RWPE2 (cell line): ENCODE results near the gene SPRY4.

ENCODE experiments used
- ATAC-seq: fragments of 200-7000 bp; cut with Tn5 transposase; 3 replicates; pipeline ENCODE4 v1.9.1; 2021; ENCODE audit warnings: low read depth
- DNase-seq: peaks from one replicate; pipeline ENCODE4 v3.0.0-alpha.2; 2020; ENCODE audit warnings: low spot score
- H3K27ac ChIP-seq: fragments of 450-650 bp; 2 replicates; pipeline ENCODE4 v1.5.1; 2017; ENCODE audit warnings: mild to moderate bottlenecking; ENCODE audit not compliant: poor library complexity, severe bottlenecking
- H3K27me3 ChIP-seq: fragments of 250-450 bp; sonication (Bioruptor Pico); 2 replicates; pipeline ENCODE4 v1.5.1; 2021; ENCODE audit warnings: mild to moderate bottlenecking, moderate library complexity; ENCODE audit not compliant: insufficient read depth, poor library complexity, severe bottlenecking
- H3K36me3 ChIP-seq: fragments of 250-450 bp; sonication (Bioruptor Pico); 2 replicates; pipeline ENCODE4 v1.5.1; 2020; ENCODE audit warnings: low read depth, mild to moderate bottlenecking, moderate library complexity
- H3K4me1 ChIP-seq: fragments of 250-450 bp; sonication (Bioruptor Pico); 2 replicates; pipeline ENCODE4 v1.5.1; 2021; ENCODE audit warnings: mild to moderate bottlenecking, moderate library complexity; ENCODE audit not compliant: insufficient read depth, poor library complexity, severe bottlenecking
- H3K4me3 ChIP-seq: fragments of 250-450 bp; sonication (Bioruptor Pico); 2 replicates; pipeline ENCODE4 v1.5.1; 2021; ENCODE audit warnings: mild to moderate bottlenecking, moderate library complexity; ENCODE audit not compliant: severe bottlenecking
- H3K9me3 ChIP-seq: fragments of 250-450 bp; sonication (Bioruptor Pico); 2 replicates; pipeline ENCODE4 v1.5.1; 2021; ENCODE audit warnings: mild to moderate bottlenecking, moderate library complexity; ENCODE audit not compliant: severe bottlenecking
- TF ChIP-seq, protein P1 (sequence below): fragments of 450-650 bp; IDR thresholded peaks from one replicate; pipeline ENCODE4 v1.5.1; 2017; ENCODE audit warnings: mild to moderate bottlenecking, moderate library complexity; ENCODE audit not compliant: poor library complexity, severe bottlenecking

The SPRY4 gene

GRCh38 chr5:142308358-142308757 lies 16.5 kb downstream of the SPRY4 start:
- DNase-seq (no peak), ATAC-seq (no peak)
- no peak overlapping the region for H3K4me3 ChIP-seq
- no peaks in the 10 kb centered on the region for H3K27me3 ChIP-seq
- no peaks in the 10 kb centered on the region for H3K4me1 ChIP-seq
- no peak overlapping the region for H3K27ac ChIP-seq
- H3K36me3 ChIP-seq = peaks cover 48% of the 10 kb centered on the region
- no peaks in the 10 kb centered on the region for H3K9me3 ChIP-seq
- TF ChIP-seq, protein P1, sequence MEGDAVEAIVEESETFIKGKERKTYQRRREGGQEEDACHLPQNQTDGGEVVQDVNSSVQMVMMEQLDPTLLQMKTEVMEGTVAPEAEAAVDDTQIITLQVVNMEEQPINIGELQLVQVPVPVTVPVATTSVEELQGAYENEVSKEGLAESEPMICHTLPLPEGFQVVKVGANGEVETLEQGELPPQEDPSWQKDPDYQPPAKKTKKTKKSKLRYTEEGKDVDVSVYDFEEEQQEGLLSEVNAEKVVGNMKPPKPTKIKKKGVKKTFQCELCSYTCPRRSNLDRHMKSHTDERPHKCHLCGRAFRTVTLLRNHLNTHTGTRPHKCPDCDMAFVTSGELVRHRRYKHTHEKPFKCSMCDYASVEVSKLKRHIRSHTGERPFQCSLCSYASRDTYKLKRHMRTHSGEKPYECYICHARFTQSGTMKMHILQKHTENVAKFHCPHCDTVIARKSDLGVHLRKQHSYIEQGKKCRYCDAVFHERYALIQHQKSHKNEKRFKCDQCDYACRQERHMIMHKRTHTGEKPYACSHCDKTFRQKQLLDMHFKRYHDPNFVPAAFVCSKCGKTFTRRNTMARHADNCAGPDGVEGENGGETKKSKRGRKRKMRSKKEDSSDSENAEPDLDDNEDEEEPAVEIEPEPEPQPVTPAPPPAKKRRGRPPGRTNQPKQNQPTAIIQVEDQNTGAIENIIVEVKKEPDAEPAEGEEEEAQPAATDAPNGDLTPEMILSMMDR = no peak

DNA sequence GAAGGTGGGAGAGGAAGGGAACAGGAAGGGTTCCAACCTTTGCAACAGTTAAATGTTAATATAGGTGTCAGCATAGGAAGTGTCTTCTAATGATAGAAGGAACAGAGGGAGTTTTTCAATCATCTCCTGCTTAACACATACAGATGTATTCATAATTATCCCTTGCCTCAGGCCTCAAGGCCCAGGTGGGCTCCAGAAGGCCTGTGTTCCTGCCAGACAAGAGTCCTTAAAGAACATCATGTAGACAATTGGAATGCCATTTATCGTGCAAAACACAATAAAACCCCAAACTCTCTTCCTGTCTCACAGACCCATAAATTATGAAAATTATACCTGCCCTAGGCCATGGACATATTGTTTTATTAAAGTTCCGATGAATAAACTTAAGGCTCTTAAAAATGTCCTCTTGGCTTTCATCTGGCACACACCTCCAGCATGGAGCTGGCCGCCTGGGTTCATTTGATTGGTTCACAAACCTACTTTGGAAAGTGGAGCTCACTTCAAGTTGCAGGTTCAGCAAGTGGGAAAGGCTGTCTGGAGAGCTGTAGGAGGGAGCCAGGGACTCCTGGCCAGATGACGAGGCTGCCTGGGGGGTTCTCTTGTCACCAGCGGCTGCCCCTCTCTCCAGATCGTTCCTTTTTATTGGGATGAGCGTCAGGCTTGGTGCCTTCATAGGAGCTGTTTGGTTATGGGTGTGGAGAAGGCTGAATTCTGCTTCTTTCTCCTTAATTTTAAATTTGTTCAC lies 17.5 kb downstream of the SPRY4 start:
- TF ChIP-seq, protein P1 = no peak
- Histone ChIP-seq H3K4me1 (no peaks in the 10 kb centered on the region), H3K4me3 (no peak overlapping the region), H3K27me3 (no peaks in the 10 kb centered on the region), H3K9me3 (no peaks in the 10 kb centered on the region), H3K36me3 (peaks cover 37% of the 10 kb centered on the region), H3K27ac (no peak overlapping the region)
- DNase-seq (no peak), ATAC-seq (no peak)

DNA sequence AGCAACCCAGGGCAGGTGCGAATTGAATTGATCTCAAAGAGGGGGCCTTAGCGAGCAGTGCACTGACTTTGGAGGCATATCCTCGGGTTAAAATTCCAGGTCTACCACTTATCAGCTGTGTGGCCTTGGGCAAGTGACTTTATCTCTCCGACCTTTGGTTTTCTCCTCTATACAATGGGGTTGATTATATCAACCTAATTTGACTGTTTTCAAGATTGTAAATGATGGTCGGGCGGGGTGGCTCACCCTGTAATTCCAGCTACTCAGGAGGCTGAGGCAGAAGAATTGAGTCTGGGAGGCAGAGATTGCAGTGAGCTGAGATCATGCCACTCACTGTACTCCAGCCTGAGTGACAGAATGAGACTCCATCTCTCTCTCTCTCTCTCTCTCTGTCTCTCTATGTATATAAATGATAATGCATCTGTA lies 18.7 kb downstream of the SPRY4 start:
- Histone ChIP-seq H3K27ac (no peak overlapping the region), H3K4me3 (no peak overlapping the region), H3K27me3 (no peaks in the 10 kb centered on the region), H3K4me1 (no peaks in the 10 kb centered on the region), H3K36me3 (peaks cover 29% of the 10 kb centered on the region), H3K9me3 (no peaks in the 10 kb centered on the region)
- TF ChIP-seq, protein P1 = no peak
- ATAC-seq = no peak
- DNase-seq = no peak

DNA sequence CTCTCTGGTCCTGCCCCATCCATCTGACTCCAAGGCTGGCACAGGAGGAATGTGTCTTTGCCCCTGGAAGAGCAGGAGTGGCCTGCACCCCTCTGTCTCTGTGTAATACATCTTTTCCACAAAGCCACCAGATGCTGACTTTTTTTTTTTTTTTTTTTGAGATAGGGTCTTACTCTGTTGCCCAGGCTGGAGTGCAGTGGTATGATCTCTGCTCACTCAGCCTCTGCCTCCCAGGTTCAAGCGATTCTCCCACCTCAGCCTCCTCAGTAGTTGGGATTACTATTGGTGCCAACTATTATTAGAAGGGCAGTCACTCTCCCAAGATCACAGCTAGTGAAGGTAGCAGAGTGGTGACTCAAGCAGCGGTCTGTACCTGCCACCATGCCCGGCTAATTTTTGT lies 19.6 kb downstream of the SPRY4 start:
- Histone ChIP-seq H3K9me3 (no peaks in the 10 kb centered on the region), H3K4me3 (no peak overlapping the region), H3K27ac (no peak overlapping the region), H3K27me3 (no peaks in the 10 kb centered on the region), H3K4me1 (no peaks in the 10 kb centered on the region), H3K36me3 (peaks cover 20% of the 10 kb centered on the region)
- ATAC-seq = no peak
- TF ChIP-seq, protein P1 = no peak
- DNase-seq = no peak

DNA sequence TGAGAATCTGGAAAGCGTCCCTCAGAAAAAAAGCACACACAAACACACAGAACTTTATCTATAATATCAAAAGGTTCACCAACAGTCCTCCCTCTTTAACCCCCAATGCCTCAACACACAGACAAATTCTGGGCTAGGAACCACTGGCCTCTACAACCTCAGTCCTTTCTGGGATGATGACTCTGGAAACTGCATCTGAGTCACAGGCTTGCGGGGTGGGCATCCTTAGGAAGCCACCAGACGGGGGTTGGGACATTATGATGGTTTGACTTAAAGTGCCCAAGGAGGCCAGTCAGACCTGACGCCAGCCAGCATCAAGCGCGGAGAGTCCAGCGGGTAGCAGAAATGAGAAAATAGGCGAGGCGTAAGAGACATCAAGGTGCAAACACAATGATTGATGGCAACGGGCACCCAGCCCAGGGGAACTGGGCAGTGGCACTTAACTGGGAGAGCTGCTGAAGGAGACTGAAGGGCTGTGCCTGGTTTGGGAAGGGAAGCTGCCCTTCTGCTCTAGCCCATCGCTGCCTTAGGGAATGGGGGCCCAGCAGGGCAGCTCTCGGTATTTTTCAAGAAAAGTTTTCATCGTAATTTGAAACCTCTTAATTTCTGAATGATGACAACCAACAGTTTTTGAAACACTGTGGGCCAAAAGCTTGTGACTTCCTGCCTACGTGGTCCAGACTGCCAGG lies 20.7 kb downstream of the SPRY4 start:
- H3K27ac ChIP-seq = no peak overlapping the region
- TF ChIP-seq, protein P1 = no peak

More for the DNA sequence above, 20.7 kb downstream of the SPRY4 start:
- no peak for DNase-seq
- no peaks in the 10 kb centered on the region for H3K4me1 ChIP-seq
- no peak for ATAC-seq
- H3K9me3 ChIP-seq = no peaks in the 10 kb centered on the region
- H3K36me3 ChIP-seq = peaks cover 11% of the 10 kb centered on the region; the same call in 1 of the 2 replicates
- no peaks in the 10 kb centered on the region for H3K27me3 ChIP-seq
- H3K4me3 ChIP-seq = no peak overlapping the region
